ENCODE measurements around the gene MYL7.
"Not testable (repeated sequence)": the region's sequence is repeated elsewhere in the genome, so short reads cannot be mapped to it uniquely, and the experiment has no call there.

The MYL7 gene

GRCh38 chr7:44128721-44129582 lies 12.2 kb downstream of the MYL7 start:
- DNase-seq = no peak

- DNase-seq = no peak
These were observed 14.0 kb downstream of the MYL7 start for GRCh38 chr7:44127161-44127560.

DNA sequence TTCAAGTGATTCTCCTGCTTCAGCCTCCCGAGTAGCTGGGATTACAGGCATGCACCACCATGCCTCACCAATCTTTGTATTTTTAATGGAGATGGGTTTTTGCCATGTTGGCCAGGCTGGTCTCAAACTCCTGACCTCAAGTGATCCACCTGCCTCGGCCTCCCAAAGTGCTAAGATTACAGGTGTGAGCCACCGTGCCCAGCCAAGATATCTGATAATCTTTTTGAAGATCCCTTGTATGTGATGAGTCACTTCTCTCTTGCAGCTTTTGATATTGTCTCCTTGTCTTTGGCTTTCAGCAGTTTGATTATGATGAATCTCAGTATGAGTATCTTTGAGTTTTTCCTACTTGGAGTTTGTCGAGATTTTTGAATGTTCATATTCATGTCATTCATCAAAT lies 14.6 kb downstream of the MYL7 start:
- not testable (repeated sequence) for DNase-seq

DNA sequence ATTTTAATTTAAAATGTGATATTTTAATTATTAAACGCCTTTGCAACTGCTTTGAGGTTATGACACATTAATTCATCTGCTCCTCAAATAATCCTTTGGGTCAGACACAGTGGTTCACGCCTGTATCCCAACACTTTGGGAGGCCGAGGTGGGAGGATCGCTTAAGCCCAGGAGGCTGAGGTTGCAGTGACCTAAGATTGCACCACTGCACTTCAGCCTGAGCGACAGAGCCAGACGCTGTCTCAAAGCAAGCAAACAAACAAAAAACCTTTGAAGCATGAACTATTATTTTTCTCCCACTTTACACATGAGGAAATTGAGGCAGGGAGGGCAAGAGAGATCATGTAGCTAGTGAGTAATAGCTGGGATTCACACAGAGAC lies 16.3 kb downstream of the MYL7 start:
- no peak for DNase-seq

DNA sequence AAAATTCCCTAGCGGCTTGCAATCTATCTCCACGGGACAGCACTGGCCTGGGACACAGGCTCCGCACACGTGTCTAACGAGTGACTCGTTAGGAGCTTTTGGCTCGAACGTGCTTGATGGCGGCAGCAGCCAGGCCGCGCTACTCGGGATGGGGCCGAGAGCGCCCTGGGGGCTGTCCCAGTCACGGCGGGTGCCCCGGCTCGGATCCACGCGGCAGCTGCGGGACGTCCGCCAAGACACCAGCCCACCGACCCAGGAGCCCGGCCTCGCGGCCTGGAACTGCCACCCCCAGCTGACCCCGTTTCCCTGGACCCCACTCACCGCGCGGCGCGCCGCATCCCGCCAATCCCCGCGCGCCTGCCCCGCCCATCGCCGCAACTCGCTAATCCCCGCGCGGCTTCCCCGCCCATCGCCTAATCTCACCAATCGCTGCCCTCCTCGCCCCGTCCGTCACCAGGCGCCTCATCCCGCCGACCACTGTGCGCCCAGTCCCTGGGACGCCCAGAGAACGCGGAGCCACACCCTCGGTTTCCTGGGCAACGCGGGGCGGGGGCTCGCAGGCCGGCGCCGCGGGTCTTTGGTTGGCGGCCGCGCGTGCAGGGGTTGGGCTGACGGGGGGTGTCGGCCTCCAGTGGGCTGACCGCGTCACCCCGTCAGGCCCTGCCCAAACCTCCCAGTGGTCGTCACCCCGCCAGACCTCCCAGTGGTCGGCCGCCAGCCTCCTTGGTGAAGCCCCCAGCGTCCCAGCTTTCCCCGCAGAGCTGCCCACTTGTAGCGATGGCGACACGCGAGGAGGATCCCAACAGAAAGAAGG lies 17.7 kb downstream of the MYL7 start, which contains the start of gene POLD2:
TSS of gene POLD2 (minus strand) at position 359 of the 814 bp plus-strand sequence. CDS start 1,495 bp downstream, outside the sequence.
- peak; percentile 98 for DNase-seq

- DNase-seq = no peak
These were observed 18.6 kb downstream of the MYL7 start for GRCh38 chr7:44122529-44122928.

DNA sequence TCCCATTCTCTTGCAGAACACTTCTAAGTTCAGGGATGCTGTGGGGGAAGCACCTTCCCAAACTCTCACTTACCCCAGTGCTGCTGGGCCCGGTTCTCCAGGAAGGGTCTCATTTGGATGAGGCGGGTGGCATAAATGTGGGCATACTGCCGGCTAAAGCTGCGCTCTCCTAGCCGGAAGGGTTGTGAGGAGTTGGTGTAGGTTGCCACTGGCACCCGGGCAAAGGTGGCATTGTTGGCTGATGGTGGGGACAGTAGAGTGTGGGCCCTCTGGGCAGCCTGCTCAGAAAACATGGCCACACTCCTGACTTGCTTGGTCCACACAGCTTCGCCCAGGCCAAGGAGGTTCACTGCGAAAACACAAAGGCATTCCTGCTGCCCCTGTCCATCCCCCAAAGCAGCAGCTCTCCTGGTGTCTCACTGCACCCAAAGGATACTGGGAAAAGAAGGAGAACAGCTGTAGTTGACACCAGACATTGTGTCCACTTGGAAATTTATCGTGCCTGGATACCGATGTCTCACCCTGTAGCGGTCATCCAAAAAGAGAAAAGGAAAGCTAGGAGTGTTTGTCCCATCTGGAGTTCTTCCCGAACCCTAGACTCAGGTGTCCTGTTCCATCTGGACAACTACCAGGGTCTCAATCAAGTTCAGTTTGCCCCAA lies 19.2 kb downstream of the MYL7 start:
- DNase-seq = no peak

- DNase-seq = no peak
These were observed 20.7 kb downstream of the MYL7 start for GRCh38 chr7:44120395-44120794.

DNA sequence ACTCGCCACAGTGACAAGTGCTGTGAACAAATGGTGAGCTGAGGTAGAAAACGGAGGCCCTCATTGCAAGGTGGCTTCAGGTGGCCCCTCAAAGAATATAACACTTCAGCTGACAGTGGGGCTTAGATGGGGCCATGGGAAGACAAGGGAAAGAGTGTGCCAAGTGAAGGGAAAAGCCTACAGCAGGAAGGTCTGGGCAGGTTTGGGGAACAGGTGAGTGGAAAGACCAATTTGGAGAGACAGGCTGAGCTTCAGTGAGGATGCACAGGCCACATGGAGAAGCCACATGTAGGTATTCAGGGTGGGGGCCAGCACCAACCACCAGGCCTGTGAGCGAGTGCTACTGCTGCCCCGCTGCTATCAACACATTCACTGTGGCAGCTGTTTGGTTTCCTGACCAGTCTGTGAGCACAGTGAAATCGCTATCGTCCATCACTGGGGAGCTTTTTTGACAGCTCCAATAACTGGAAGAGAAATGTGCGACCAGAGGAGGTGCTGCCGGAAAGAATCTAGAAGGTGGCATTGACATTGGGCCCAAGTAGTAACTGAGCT lies 21.2 kb downstream of the MYL7 start:
- DNase-seq = no peak

- peak; percentile 12 for DNase-seq
These were observed 23.2 kb downstream of the MYL7 start for GRCh38 chr7:44117801-44118429.

- DNase-seq = peak; percentile 12
These were observed 24.1 kb downstream of the MYL7 start for GRCh38 chr7:44116789-44117666.

DNA sequence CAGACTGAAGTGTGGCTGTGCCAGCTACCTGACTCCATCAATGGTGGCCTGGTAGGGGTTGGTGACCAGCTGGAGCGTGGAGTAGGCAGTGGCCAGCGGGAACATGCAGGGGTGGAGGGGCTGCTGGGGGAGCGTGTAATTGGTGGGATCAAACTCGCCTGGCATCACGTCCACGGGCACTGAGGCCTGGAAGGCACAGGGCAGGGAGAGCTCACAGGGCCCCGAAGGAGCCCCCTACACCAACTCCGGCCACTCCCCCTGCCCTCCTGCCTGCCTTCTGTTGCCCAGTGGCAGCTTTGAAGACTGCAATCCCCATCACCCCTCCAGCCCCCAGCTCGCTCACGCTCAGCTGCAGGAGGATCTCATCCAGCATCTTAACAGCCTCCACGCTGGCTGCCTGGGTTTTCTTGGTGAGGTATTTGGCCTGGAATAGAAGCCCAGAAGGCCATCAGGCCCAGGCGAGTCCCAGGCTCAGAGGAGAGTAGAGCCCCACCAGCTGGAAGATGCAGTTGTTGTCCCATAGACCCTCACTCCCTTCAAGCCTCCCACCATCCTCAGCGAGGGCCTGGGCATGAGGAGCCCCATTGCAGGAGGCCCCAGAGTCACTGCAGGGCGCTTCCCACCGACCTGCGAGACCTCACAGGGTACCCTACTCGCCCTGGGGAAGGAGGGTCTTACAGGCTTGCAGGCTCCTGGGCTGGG lies 24.9 kb downstream of the MYL7 start:
- DNase-seq = peak; percentile 14

- DNase-seq = no peak
These were observed 26.4 kb downstream of the MYL7 start for GRCh38 chr7:44114586-44115310.

DNA sequence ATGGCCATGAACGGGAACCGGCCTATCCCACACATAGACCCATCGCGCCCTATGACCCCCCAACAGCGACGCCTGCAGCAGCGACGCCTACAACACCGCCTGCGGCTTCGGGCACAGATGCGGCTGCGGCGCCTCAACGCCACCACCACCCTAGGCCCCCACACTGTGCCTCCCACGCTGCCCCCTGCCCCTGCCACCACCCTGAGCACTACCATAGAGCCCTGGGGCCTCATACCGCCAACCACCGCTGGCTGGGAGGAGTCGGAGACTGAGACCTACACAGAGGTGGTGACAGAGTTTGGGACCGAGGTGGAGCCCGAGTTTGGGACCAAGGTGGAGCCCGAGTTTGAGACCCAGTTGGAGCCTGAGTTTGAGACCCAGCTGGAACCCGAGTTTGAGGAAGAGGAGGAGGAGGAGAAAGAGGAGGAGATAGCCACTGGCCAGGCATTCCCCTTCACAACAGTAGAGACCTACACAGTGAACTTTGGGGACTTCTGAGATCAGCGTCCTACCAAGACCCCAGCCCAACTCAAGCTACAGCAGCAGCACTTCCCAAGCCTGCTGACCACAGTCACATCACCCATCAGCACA lies 27.3 kb downstream of the MYL7 start:
- peak; percentile 15 for DNase-seq

DNA sequence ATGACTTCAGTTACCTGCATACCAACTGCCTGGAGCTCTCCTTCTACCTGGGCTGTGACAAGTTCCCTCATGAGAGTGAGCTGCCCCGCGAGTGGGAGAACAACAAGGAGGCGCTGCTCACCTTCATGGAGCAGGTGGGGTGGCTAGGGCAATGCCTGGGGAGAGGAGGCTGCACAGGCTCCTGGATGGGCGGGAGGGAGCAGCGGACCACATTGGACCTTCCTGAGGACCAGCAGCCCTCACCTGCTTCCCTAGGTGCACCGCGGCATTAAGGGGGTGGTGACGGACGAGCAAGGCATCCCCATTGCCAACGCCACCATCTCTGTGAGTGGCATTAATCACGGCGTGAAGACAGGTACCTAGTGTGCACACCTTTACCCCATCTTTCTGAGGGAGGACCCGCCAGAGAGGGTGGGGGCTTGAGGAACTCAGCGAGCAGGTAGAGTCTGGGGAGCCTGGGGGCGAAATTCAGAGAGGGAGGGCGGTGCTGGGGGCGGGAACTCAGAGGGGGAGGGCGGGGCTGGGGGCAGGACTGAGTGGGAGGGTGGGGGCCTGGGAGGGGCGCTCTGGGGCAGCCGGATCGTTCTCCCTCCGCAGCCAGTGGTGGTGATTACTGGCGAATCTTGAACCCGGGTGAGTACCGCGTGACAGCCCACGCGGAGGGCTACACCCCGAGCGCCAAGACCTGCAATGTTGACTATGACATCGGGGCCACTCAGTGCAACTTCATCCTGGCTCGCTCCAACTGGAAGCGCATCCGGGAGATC lies 28.0 kb downstream of the MYL7 start:
- DNase-seq = no peak

DNA sequence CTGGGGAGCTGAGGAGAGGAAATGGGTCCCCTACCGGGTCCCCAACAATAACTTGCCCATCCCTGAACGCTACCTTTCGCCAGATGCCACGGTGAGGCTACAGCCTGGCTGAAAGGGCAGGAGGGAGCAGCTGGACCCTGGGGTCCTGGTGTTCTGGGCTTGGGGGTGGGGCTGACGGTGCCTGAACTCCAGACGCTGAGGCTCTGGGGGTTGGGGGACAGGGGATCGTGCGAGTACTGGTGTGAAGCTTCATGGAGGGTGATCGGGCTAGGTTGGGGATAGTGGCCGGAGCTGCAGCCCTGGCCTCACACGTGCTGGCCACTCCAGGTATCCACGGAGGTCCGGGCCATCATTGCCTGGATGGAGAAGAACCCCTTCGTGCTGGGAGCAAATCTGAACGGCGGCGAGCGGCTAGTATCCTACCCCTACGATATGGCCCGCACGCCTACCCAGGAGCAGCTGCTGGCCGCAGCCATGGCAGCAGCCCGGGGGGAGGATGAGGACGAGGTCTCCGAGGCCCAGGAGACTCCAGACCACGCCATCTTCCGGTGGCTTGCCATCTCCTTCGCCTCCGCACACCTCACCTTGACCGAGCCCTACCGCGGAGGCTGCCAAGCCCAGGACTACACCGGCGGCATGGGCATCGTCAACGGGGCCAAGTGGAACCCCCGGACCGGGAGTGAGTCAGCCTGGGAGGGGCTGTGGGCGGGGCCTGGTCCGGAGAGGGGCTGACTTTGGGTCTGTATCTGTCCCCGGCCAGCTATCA lies 28.7 kb downstream of the MYL7 start:
- DNase-seq = no peak

DNA sequence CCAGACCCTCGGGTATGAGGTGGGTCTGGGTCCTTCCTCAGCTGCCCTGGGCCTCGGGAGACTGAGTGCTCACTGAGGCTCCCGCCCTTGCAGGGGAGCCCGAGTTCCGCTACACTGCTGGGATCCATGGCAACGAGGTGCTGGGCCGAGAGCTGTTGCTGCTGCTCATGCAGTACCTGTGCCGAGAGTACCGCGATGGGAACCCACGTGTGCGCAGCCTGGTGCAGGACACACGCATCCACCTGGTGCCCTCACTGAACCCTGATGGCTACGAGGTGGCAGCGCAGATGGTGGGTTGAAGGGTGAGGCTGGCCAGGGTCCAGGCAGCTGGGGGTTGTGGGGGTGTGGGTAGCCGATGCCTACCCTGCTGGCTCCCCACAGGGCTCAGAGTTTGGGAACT lies 29.4 kb downstream of the MYL7 start:
- no peak for DNase-seq
